Gastrocnemius medialis (tissue), 4 donors: ENCODE results near the gene ZMIZ2. TPM values are rescaled to one million over a fixed set of nuclear protein-coding genes. Genes with fewer than 3 reads are reported as not detected.

ENCODE experiments used
- ATAC-seq, 2 donors: fragments of 150-250 bp; one replicate each; pipeline ENCODE4 v1.9.1; 2016
- DNase-seq, 2 donors: peaks; one replicate each; pipeline ENCODE4 v3.0.0-alpha.2; 2019
- H3K27ac ChIP-seq, 4 donors: fragments of 200-600 bp; sonication (generic); 1 replicate in 1 of 4; 2 replicates in 3 of 4; pipeline ENCODE4 v1.5.1; 2016 to 2018; ENCODE audit warnings: mild to moderate bottlenecking in 2 of 4, moderate library complexity in 1 of 4
- H3K27me3 ChIP-seq, 3 donors: fragments of 200-600 bp; sonication (generic) in 2 of 3; 1 replicate in 1 of 3; 2 replicates in 2 of 3; pipeline versions ENCODE4 v1.5.1 to v1.6.0; 2016 to 2019; ENCODE audit warnings: mild to moderate bottlenecking in 1 of 3, moderate library complexity in 1 of 3
- H3K36me3 ChIP-seq, 2 donors: fragments of 200-600 bp; sonication (generic) in 1 of 2; one replicate each; pipeline ENCODE4 v1.5.1; 2017 to 2018
- H3K4me1 ChIP-seq, 2 donors: fragments of 200-600 bp; sonication (generic) in 1 of 2; one replicate each; pipeline ENCODE4 v1.5.1; 2016 to 2017; ENCODE audit warnings: mild to moderate bottlenecking in 2 of 2
- H3K4me3 ChIP-seq, 4 donors: fragments of 200-600 bp; sonication (generic) in 3 of 4; 1 replicate in 1 of 4; 2 replicates in 3 of 4; pipeline ENCODE4 v1.5.1; 2016 to 2019; ENCODE audit warnings: mild to moderate bottlenecking in 2 of 4
- H3K9me3 ChIP-seq, 3 donors: fragments of 200-600 bp; sonication (generic) in 2 of 3; 1 replicate in 1 of 3; 2 replicates in 2 of 3; pipeline ENCODE4 v1.5.1; 2016 to 2019
- CTCF ChIP-seq, 5 experiments: fragments of 450-650 bp in 3 of 5; fragments of 200-600 bp in 2 of 5; sonication (generic) in 2 of 5; IDR thresholded peaks in 4 of 5; conservative IDR thresholded peaks in 1 of 5; 1 replicate in 4 of 5; 2 replicates in 1 of 5; pipeline ENCODE4 v1.5.1; 2016 to 2019; ENCODE audit warnings: antibody characterized with exemption in 5 of 5, mild to moderate bottlenecking in 3 of 5, moderate library complexity in 3 of 5
- POLR2A ChIP-seq, 2 donors: fragments of 450-650 bp; IDR thresholded peaks; one replicate each; pipeline ENCODE4 v1.6.1; 2017; ENCODE audit warnings: antibody characterized with exemption in 2 of 2, mild to moderate bottlenecking in 2 of 2, moderate library complexity in 2 of 2
- in situ Hi-C, 4 donors: fragments of 200-750 bp; cut with MboI; loops; one replicate each; pipeline versions ENCODE4 v1.15.0 to v1.8.0; 2017; ENCODE audit warnings: low sequenced_read_pairs in 4 of 4
- intact Hi-C: fragments of 100-400 bp; cut with DNase I; formaldehyde crosslinking; loops from one replicate; pipeline ENCODE4 v1.15.1; 2023; ENCODE audit warnings: low total_unique reads
- total RNA-seq, 4 donors: library from RNA; depleted of rRNA; stranded (reverse); fragments of >200 nt; gene quantifications; one replicate each; pipeline versions ENCODE4 v1.1.0 to v1.2.3, GENCODE V29; 2016

The ZMIZ2 gene
- total RNA-seq, 4 donors from 2014 or later, result 10.7 to 19.8 (median 14.0) TPM

- in situ Hi-C loops, result no loop called here
- no peaks in the 10 kb centered on the region for H3K36me3 ChIP-seq
- no peaks in the 10 kb centered on the region for H3K9me3 ChIP-seq
- intact Hi-C loops, result no loop called here
- ATAC-seq (no peak), DNase-seq (no peak)
- H3K4me3 ChIP-seq, result no peak overlapping the region
- no peaks in the 10 kb centered on the region for H3K27me3 ChIP-seq
- no peaks in the 10 kb centered on the region for H3K4me1 ChIP-seq
- TF ChIP-seq POLR2A (IDR thresholded peaks at IDR 0.05), result no peak
- no peak for TF ChIP-seq CTCF (IDR thresholded peaks at IDR 0.05 in 4 of 5, conservative IDR thresholded peaks at IDR 0.05 in 1 of 5)
- H3K27ac ChIP-seq, result peak overlapping the region in 1 of 4 donors; percentile 26
Measured at GRCh38 chr7:44811571-44811970, 62.9 kb downstream of the ZMIZ2 start.

- Histone ChIP-seq H3K9me3 (no peaks in the 10 kb centered on the region), H3K27ac (no peak overlapping the region), H3K4me3 (no peak overlapping the region), H3K36me3 (no peaks in the 10 kb centered on the region), H3K27me3 (no peaks in the 10 kb centered on the region), H3K4me1 (no peaks in the 10 kb centered on the region)
- ATAC-seq, result no peak
- no peak for DNase-seq
- no peak for TF ChIP-seq POLR2A (IDR thresholded peaks at IDR 0.05)
- TF ChIP-seq CTCF (IDR thresholded peaks at IDR 0.05 in 4 of 5, conservative IDR thresholded peaks at IDR 0.05 in 1 of 5), result no peak
- in situ Hi-C loops (no loop called here), intact Hi-C loops (no loop called here)
Measured at GRCh38 chr7:44814919-44815318, 66.3 kb downstream of the ZMIZ2 start.

GRCh38 chr7:44819292-44819691 lies 70.6 kb downstream of the ZMIZ2 start:
- intact Hi-C loops, result no loop called here
- no peak for TF ChIP-seq CTCF (IDR thresholded peaks at IDR 0.05 in 4 of 5, conservative IDR thresholded peaks at IDR 0.05 in 1 of 5)
- no peak for TF ChIP-seq POLR2A (IDR thresholded peaks at IDR 0.05)
- H3K4me3 ChIP-seq, result no peak overlapping the region

More at GRCh38 chr7:44819292-44819691, 70.6 kb downstream of the ZMIZ2 start:
- H3K4me1 ChIP-seq, result no peaks in the 10 kb centered on the region
- DNase-seq (no peak), ATAC-seq (no peak)
- no peaks in the 10 kb centered on the region for H3K27me3 ChIP-seq
- in situ Hi-C loops, result no loop called here
- no peak overlapping the region for H3K27ac ChIP-seq
- H3K9me3 ChIP-seq, result no peaks in the 10 kb centered on the region
- H3K36me3 ChIP-seq, result no peaks in the 10 kb centered on the region

Other genes starting within 250 kb of the ZMIZ2 start
- gene NPC1L1, start 207.5 kb upstream of the ZMIZ2 start, total RNA-seq, result under 1 TPM in 2 of 4 donors, not detected in 2; 0.04 to 0.07 TPM
- 10 to 100 TPM; 57.7 to 73.2 (median 66.1) TPM for gene DDX56, start 174.9 kb upstream of the ZMIZ2 start, total RNA-seq
- 100 to 1,000 TPM in 3 of 4 donors, 10 to 100 TPM in 1; 85.8 to 162 (median 101) TPM for gene TMED4, start 166.6 kb upstream of the ZMIZ2 start, total RNA-seq
- 100 to 1,000 TPM; 224 to 462 (median 396) TPM for gene OGDH, start 142.2 kb upstream of the ZMIZ2 start, total RNA-seq
- 1,000 to 10,000 TPM in 1 of 4 donors, 100 to 1,000 TPM in 3; 487 to 1,236 (median 715) TPM for gene PPIA, start 47.8 kb downstream of the ZMIZ2 start, total RNA-seq
- gene H2AZ2, start 99.2 kb downstream of the ZMIZ2 start, total RNA-seq, result 100 to 1,000 TPM in 3 of 4 donors, 10 to 100 TPM in 1; 83.0 to 147 (median 132) TPM
- 10 to 100 TPM; 13.0 to 18.7 (median 15.9) TPM for gene PURB, start 136.7 kb downstream of the ZMIZ2 start, total RNA-seq
- gene MYO1G, start 230.2 kb downstream of the ZMIZ2 start, total RNA-seq, result 1 to 10 TPM in 2 of 4 donors, under 1 TPM in 1, not detected in 1; 0.61 to 1.4 (median 1.3) TPM